RWPE1 (cell line): ENCODE measurements around the gene EXOSC5.
A peak's percentile ranks its signal among the peaks of the same experiment; 100 is the strongest.
"Not testable (repeated sequence)": the region's sequence is repeated elsewhere in the genome, so short reads cannot be mapped to it uniquely, and the experiment has no call there.

Experiments used
- CTCF ChIA-PET: fragments of 350-600 bp; sonication (Branson Sonifier 250); formaldehyde crosslinking; extraction: SDS; loops from one replicate; lab custom pipeline; 2021; lab: Yijun Ruan, JAX
- POLR2A ChIA-PET: fragments of 400-600 bp; formaldehyde crosslinking; extraction: SDS; loops from one replicate; lab custom pipeline; 2020; ENCODE audit warnings: antibody characterized with exemption; ENCODE audit not compliant: low non-redundant PET; lab: Yijun Ruan, JAX
- DNase-seq: peaks from one replicate; pipeline ENCODE4 v3.0.0; 2012; ENCODE audit warnings: low spot score
- H3K27ac ChIP-seq: fragments of 450-650 bp; 2 replicates; pipeline ENCODE4 v1.5.1; 2017
- CTCF ChIP-seq: fragments of 450-650 bp; conservative IDR thresholded peaks from 2 replicates; pipeline ENCODE4 v1.5.1; 2017; ENCODE audit warnings: low read depth, mild to moderate bottlenecking

Gene EXOSC5

DNA sequence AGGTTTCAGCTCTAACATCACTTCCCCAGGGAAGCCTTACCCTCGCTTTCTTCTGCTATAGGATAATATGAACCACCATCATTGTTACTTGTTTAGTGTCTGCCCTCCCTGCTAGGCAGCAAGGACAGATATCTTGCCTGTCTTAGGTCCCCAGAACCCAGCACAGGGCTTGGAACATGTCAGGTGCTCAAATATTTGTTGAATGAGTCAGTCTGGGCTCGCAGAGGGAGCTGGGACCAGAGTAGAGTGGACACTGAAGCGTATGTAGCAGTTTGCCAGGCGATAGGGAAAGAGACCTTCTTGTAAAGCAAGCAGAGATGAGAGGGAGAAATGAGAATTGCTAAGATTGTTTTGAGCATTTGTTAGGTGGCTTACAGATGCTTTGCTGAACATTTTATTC lies 12.1 kb upstream of the EXOSC5 start:
- ChIA-PET CTCF (no interaction called here), POLR2A (no interaction called here)
- DNase-seq = peak; percentile 43
- H3K27ac ChIP-seq = peak overlapping the region; percentile 42
- no peak for TF ChIP-seq CTCF

- peak overlapping the region; percentile 42 for H3K27ac ChIP-seq
- POLR2A ChIA-PET, DNase-seq: not testable (repeated sequence)
- CTCF ChIA-PET = interaction anchor here (0.6 kb wide), 1 partner anchor 160 kb away, joined by 8 read pairs; no protein-coding TSS in a partner anchor
These were observed 11.7 kb upstream of the EXOSC5 start for GRCh38 chr19:41408846-41409245.

- TF ChIP-seq CTCF = no peak
- POLR2A ChIA-PET = no interaction called here
- DNase-seq = no peak
- CTCF ChIA-PET = interaction anchor here (0.6 kb wide), 2 partner anchors 161 to 497 kb away, joined by 3 to 8 read pairs; no protein-coding TSS in a partner anchor
- H3K27ac ChIP-seq = no peak overlapping the region
These were observed 11.1 kb upstream of the EXOSC5 start for GRCh38 chr19:41408256-41408655.

GRCh38 chr19:41407271-41407670 lies 10.1 kb upstream of the EXOSC5 start:
- TF ChIP-seq CTCF = no peak
- CTCF ChIA-PET = no interaction called here
- H3K27ac ChIP-seq = peak overlapping the region; percentile 15; the same call in 1 of the 2 replicates
- POLR2A ChIA-PET = no interaction called here
- no peak for DNase-seq

DNA sequence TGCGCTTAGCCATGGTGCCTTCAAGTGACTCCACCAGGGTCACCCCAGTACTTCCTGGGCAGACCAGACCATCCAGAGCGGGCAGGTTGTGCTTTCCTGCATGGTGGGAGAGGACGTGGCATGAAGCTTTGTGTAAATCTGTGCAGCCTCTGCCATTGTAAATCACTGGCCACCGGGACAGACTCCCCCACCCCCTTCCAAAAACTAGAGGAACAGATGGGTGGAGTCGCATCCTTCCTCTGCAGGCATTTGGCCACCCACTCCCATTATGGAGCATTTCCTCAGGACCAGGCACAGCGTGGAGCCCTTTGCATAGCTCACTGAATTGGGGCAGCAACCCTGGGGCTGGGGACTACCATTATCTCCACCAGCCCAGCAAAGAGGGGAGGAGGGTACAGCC lies 8.6 kb upstream of the EXOSC5 start:
- POLR2A ChIA-PET = interaction anchor here (0.5 kb wide), 1 partner anchor 12 kb away, joined by 3 read pairs; no protein-coding TSS in a partner anchor
- no peak for TF ChIP-seq CTCF
- H3K27ac ChIP-seq = no peak overlapping the region
- DNase-seq = no peak
- CTCF ChIA-PET = interaction anchor here (0.6 kb wide), 1 partner anchor 34 kb away, joined by 3 read pairs; the partner anchor contains the start of gene DMAC2

DNA sequence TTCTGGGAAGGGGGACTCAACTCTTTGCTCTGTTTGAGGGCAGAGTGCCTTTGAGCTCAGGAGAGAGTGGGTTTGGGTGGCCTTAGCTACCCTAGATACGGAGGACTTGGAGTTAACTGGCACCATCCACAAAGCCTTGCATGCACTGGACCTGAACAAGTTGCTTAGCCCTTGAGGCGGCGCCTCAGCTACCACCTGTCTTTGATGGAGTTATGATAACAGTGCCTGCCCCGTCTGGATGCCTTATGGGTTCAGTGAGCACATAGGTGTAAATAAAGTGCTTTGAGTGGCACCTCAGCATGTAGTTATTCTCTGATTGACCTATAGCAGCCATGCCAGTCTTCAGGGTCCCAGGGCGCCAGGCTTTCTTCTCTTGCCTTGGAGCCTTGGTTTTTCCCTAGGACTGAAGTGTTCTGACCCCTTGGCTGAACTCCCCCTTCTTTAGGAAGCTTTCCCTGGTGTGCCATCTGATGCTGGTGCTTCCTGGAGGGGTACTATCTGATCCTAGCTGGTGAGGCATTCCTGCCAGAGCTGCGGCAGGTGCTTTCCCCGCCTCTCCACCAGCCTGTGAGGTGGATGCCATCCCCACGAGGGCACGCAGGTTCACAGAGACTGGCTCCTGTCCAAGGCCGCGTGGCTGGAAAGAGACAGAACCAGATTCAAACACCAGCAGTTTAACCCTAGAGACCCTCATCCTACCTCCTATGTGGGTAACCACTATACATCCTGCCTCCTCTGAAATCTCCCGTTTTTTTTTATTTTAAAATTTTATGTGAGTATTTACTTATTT lies 6.2 kb upstream of the EXOSC5 start:
- no peak overlapping the region for H3K27ac ChIP-seq
- no peak for DNase-seq
- no peak for TF ChIP-seq CTCF
- POLR2A ChIA-PET = no interaction called here
- CTCF ChIA-PET = no interaction called here

- ChIA-PET CTCF (interaction anchor here (0.6 kb wide), 1 partner anchor 48 kb away, joined by 3 read pairs; no protein-coding TSS in a partner anchor), POLR2A (interaction anchor here (0.9 kb wide), 1 partner anchor 51 kb away, joined by 3 read pairs; no protein-coding TSS in a partner anchor)
- no peak for TF ChIP-seq CTCF
- no peak overlapping the region for H3K27ac ChIP-seq
- DNase-seq = no peak
These were observed 4.9 kb upstream of the EXOSC5 start for GRCh38 chr19:41402010-41402409.
